ENCODE measurements around the gene CRYL1.

- TF ChIP-seq, protein P1, sequence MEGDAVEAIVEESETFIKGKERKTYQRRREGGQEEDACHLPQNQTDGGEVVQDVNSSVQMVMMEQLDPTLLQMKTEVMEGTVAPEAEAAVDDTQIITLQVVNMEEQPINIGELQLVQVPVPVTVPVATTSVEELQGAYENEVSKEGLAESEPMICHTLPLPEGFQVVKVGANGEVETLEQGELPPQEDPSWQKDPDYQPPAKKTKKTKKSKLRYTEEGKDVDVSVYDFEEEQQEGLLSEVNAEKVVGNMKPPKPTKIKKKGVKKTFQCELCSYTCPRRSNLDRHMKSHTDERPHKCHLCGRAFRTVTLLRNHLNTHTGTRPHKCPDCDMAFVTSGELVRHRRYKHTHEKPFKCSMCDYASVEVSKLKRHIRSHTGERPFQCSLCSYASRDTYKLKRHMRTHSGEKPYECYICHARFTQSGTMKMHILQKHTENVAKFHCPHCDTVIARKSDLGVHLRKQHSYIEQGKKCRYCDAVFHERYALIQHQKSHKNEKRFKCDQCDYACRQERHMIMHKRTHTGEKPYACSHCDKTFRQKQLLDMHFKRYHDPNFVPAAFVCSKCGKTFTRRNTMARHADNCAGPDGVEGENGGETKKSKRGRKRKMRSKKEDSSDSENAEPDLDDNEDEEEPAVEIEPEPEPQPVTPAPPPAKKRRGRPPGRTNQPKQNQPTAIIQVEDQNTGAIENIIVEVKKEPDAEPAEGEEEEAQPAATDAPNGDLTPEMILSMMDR (IDR thresholded peaks at IDR 0.05), result no peak
- TF ChIP-seq POLR2A (IDR thresholded peaks at IDR 0.05), result no peak
Observed at GRCh38 chr13:20431080-20431479, 94.6 kb downstream of the CRYL1 start.

Data from adrenal gland (tissue), 5 donors.